NCI-H1930 (cell line): Measurements from ENCODE around the gene HS3ST5.

Source experiments
- DNase-seq, 2 experiments: peaks; one replicate each; lab custom pipeline; 2025; lab: John Stamatoyannopoulos, UW

The HS3ST5 gene, protein sequence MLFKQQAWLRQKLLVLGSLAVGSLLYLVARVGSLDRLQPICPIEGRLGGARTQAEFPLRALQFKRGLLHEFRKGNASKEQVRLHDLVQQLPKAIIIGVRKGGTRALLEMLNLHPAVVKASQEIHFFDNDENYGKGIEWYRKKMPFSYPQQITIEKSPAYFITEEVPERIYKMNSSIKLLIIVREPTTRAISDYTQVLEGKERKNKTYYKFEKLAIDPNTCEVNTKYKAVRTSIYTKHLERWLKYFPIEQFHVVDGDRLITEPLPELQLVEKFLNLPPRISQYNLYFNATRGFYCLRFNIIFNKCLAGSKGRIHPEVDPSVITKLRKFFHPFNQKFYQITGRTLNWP

DNA sequence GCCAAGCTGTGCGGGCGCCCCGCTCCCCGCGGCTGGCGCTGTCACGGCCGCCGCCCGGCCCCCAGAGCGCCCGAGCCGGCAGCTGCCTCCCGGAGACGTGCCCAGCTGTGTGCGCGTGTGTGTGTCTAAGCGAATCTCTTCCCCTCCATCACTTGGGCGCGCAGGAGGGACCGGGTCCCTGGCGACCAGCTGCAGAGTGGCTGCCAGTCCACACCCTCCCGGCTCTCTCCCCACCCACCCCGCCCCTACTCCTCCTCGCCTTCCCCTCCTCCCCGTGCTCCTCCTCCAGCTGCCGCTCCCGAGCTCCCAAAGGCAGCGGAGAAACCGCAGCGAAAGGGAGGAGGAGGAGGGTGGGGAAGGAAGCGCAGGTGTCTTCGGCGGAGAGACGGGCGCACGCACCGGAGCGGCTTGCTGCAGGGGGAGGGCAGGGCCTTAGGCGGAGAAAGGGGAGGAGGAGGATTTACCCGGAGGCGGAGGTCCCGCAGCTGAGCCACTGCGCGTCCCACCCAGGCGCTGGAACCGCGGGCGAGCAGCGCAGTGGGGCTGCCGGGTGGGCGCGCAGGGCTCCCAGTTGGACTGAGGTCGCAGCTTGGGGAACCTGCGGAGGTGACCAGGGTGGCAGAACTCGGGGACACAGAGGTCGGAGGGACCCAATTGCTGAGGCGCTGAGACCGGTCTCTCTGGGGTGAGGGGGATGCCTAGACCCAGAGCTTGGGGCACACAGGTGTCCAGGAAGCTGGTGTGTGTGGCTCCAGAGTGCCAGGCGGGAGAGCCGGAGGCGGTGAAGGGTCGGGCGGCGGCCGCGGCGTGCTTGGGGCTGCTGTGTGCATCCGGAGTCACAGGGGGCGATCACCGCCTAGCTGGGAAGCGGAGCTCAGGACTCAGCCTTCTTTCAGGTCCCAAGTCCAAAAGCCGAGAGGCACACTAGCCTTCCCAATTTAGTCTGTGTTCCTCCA is at the start of gene HS3ST5:
HS3ST5 (minus strand) TSS at position 198 of the 956 bp plus-strand sequence. CDS start 280,178 bp downstream, outside the sequence.
- peak; percentile 18 to 28 for DNase-seq

DNA sequence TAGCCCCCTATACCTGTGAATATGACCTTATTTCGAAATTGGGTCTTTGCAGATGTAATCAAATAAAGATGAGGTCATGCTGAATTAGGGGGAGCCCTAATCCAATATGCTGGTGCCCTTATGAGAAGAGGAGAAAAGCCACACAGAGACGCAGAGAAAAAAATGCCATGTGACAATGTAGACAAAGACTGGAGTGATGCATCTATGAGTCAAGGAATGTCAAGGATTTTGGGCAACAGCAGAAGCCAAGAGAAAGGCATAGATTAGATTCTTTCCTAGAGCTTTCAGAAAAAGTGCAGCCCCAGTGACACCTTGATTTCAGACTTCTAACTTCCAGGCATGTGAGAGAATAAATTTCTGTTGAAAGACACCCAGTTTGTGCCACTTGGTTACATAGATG is 47.4 kb upstream of the HS3ST5 start:
- no peak for DNase-seq

DNA sequence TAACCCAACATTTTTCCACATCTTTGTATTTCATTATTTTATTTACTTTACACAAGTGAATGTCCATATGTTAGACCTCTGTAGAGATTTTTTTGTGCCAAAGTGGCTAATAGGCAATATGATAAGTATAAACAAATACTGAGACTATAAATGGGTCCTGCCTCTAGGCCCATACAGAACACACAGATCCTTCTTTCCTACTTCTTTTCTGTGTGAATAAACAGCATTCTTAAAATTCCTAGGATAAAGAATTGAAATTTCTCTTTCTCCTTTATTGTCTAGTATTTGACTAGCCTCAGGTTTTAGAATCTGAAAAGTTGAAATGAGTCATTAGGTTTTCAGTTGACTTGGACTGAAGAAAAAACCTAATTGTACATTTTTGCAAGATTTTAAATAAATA is 46.3 kb upstream of the HS3ST5 start:
- DNase-seq: no peak

GRCh38 chr6:114382406-114382805 is 39.6 kb upstream of the HS3ST5 start:
- no peak for DNase-seq

DNA sequence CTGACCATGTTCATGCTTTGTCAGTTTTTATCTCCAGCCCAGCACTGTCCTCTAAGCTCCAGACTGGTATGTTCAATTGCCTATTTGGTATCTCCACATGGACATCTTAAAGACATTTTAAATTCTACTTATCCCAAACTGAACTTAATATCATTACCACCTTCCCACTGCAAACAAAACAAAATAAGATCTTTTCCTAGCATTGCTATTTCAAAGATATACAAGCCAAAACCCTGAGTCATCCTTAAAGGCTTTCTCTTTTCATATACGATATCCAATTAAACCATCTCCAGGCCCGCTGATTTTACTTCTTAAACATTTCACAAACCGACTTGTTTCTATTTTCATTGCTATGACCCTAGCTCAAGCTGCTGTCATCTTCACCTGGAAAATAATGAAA is 35.1 kb upstream of the HS3ST5 start:
- DNase-seq: no peak

GRCh38 chr6:114376611-114377175 is 33.9 kb upstream of the HS3ST5 start:
- DNase-seq: no peak

GRCh38 chr6:114375541-114376192 is 32.8 kb upstream of the HS3ST5 start:
- DNase-seq: no peak

- DNase-seq: no peak
Measured at GRCh38 chr6:114367315-114367961, 24.6 kb upstream of the HS3ST5 start.

GRCh38 chr6:114366899-114367298 is 24.1 kb upstream of the HS3ST5 start:
- no peak for DNase-seq

- no peak for DNase-seq
Measured at GRCh38 chr6:114364301-114364700, 21.5 kb upstream of the HS3ST5 start.

- no peak for DNase-seq
Measured at GRCh38 chr6:114362957-114363356, 20.1 kb upstream of the HS3ST5 start.

DNA sequence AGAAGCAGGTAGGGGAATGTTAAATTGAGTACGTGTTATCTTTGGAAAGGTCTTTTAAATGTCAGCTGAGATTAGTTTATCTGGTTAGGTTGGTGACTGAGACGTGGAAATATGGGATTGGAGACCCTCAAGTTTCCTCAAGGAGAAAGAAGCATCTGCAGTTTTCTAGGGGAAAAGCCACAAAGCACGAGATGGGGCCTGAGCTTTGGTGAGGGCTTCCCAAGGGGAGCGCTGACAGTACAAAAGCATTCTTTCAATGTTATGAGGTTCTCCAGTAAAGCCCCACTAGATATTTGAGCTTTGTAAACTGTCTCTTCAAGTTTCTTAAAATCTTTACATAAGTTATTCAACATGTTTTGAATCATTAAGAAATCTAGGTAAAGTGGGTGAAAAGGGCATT is 19.6 kb upstream of the HS3ST5 start:
- DNase-seq: no peak

DNA sequence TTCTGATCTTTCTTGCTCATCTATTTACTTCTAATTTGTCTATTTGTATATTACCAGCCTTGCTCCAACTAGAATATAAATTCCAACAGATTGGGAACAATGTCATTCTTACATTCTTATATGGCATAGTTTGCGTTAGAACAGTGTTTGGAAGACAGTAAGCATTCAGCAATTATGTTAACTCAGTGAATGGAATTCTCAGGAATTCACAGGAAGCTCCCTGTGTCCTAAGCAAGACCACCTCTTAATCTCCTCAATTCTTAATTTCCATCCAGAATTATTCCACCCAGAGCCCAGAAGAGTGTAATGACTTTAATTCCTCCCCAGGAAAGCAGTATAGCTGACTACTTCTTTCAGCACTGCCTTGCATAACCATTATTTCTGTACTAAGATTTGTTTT is 18.2 kb upstream of the HS3ST5 start:
- no peak for DNase-seq

GRCh38 chr6:114355300-114355699 is 12.5 kb upstream of the HS3ST5 start:
- DNase-seq: no peak

DNA sequence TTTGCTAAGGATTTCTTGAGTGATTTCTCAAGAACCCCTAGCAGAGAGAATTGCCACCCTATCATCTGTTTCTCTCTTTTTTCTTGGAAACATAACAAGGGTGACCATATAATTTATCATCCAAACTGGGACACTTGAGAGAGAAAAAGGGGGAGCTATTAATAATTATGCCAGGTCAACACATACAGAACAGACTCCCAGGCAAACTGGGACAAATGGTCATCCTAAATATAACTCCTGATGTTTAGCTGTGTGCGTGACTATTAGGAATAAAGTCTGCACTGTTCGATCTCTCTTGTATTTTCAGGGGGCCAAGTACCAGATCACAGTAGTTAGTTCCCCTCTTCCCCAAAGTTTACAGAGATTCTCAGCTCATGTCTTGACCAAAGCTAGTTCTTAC is 11.7 kb upstream of the HS3ST5 start:
- DNase-seq: no peak

GRCh38 chr6:114346451-114346850 is 3.6 kb upstream of the HS3ST5 start:
- DNase-seq: no peak

- no peak for DNase-seq
Measured at GRCh38 chr6:114344971-114345275, 2.1 kb upstream of the HS3ST5 start.

GRCh38 chr6:114344246-114344970 is 1.6 kb upstream of the HS3ST5 start:
- no peak for DNase-seq

- no peak for DNase-seq
Measured at GRCh38 chr6:114343782-114344144, 940 bp upstream of the HS3ST5 start.

GRCh38 chr6:114342086-114342825 is 567 bp downstream of the HS3ST5 start:
- peak in 1 of 2 experiments; percentile 16 for DNase-seq
